Measurements from ENCODE around the gene CRIP3.

- TF ChIP-seq, protein P1, sequence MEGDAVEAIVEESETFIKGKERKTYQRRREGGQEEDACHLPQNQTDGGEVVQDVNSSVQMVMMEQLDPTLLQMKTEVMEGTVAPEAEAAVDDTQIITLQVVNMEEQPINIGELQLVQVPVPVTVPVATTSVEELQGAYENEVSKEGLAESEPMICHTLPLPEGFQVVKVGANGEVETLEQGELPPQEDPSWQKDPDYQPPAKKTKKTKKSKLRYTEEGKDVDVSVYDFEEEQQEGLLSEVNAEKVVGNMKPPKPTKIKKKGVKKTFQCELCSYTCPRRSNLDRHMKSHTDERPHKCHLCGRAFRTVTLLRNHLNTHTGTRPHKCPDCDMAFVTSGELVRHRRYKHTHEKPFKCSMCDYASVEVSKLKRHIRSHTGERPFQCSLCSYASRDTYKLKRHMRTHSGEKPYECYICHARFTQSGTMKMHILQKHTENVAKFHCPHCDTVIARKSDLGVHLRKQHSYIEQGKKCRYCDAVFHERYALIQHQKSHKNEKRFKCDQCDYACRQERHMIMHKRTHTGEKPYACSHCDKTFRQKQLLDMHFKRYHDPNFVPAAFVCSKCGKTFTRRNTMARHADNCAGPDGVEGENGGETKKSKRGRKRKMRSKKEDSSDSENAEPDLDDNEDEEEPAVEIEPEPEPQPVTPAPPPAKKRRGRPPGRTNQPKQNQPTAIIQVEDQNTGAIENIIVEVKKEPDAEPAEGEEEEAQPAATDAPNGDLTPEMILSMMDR (conservative IDR thresholded peaks at IDR 0.05): no peak
- no peak for TF ChIP-seq EZH2 (IDR thresholded peaks at IDR 0.05; ENCODE audit: low read depth)
These were observed 17.2 kb upstream of the CRIP3 start for GRCh38 chr6:43325876-43326275.

Measured in PC-9 (cell line).